Astrocyte of the spinal cord (primary cell): Measurements from ENCODE around the gene COPS7A.
A peak's percentile ranks its signal among the peaks of the same experiment; 100 is the strongest.

Experiments used
- DNase-seq: peaks from one replicate; pipeline ENCODE4 v3.0.0; 2011; ENCODE audit warnings: low read depth, low spot score
- H3K4me3 ChIP-seq: 2 replicates; pipeline ENCODE4 v1.5.1; 2011; ENCODE audit warnings: low read depth, mild to moderate bottlenecking, low read length, moderate library complexity
- CTCF ChIP-seq: IDR thresholded peaks from 2 replicates; pipeline ENCODE4 v1.5.1; 2012; ENCODE audit warnings: low read depth, mild to moderate bottlenecking, low read length, inconsistent platforms
- in situ Hi-C: cut with HindIII; loops from 2 replicates; pipeline ENCODE4 v1.10.0; 2017; ENCODE audit warnings: low sequenced_read_pairs

COPS7A gene

DNA sequence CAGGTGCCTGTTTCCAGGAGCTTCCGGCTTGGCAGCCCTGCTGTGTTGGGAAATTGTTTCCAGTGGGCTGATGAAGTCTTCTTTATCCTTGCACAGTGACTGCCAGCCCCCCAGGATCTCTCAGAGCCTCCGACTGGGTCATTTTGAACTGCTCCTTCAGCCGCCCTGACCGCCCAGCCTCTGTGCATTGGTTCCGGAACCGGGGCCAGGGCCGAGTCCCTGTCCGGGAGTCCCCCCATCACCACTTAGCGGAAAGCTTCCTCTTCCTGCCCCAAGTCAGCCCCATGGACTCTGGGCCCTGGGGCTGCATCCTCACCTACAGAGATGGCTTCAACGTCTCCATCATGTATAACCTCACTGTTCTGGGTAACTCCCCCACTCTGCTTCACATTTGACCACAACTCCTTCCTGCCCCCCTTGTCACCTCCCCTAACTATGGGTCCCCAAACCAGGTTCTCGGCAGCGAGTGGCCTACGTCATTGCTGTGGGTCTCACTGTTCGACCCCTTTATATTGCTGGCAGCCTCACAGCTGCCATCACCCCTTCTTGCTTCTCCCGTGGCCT is 50.7 kb downstream of the COPS7A start:
- no peak for DNase-seq
- in situ Hi-C loops: no loop called here
- TF ChIP-seq CTCF: no peak
- H3K4me3 ChIP-seq: no peak overlapping the region

DNA sequence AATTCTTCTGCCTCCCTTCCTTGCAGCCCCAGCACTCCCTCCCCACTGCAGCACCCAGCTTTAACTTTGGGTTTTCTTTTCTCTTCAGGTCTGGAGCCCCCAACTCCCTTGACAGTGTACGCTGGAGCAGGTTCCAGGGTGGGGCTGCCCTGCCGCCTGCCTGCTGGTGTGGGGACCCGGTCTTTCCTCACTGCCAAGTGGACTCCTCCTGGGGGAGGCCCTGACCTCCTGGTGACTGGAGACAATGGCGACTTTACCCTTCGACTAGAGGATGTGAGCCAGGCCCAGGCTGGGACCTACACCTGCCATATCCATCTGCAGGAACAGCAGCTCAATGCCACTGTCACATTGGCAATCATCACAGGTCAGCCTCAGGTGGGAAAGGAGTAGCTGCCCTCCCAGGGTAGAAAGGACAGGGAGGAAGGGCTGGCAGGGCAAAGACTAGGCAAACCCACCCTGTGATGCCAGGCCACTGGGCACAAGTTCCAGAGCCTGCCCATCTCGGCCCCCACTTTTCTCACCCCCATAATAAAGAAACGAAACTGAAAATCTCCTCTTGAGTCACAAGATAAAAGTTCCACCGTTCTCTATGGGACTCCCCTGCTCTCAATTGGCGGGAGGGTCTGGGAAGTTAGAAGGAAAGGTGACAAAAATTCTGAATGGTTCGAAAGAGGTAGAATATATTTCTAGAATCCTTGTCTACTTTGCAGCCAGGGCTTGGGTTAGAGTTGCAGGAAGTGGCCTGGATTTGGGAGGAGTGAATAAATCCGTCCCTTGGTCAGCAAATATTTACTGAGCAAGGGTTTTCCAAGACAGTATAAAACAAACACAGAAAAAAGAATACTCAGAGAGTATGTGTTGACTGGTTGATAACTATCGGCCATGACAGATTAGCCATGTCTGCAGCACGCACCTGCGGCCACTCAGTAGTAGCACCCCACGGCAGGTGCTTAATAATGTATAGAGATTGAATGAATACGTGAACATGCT is 51.6 kb downstream of the COPS7A start:
- no peak for DNase-seq
- TF ChIP-seq CTCF: no peak
- H3K4me3 ChIP-seq: no peak overlapping the region
- in situ Hi-C loops: no loop called here

DNA sequence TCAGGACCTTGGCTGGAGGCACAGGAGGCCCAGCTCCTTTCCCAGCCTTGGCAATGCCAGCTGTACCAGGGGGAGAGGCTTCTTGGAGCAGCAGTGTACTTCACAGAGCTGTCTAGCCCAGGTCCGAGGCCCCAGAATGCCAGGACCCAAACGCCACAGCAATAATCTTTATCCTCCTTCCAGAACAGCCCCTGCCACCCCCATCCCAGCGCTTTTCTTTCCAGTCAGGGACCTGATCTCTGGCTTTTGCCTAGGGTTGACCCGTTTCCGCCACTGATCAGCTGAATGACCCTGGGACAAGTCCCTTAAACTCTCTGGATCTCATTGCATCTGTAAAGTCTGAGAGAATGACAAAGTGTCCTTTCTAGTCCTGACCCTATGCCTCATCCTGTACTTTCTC is 53.5 kb downstream of the COPS7A start:
- in situ Hi-C loops: no loop called here
- no peak for DNase-seq
- TF ChIP-seq CTCF: no peak
- H3K4me3 ChIP-seq: no peak overlapping the region

GRCh38 chr12:6778217-6778573 is 54.3 kb downstream of the COPS7A start:
- peak overlapping the region; percentile 34 for H3K4me3 ChIP-seq

DNA sequence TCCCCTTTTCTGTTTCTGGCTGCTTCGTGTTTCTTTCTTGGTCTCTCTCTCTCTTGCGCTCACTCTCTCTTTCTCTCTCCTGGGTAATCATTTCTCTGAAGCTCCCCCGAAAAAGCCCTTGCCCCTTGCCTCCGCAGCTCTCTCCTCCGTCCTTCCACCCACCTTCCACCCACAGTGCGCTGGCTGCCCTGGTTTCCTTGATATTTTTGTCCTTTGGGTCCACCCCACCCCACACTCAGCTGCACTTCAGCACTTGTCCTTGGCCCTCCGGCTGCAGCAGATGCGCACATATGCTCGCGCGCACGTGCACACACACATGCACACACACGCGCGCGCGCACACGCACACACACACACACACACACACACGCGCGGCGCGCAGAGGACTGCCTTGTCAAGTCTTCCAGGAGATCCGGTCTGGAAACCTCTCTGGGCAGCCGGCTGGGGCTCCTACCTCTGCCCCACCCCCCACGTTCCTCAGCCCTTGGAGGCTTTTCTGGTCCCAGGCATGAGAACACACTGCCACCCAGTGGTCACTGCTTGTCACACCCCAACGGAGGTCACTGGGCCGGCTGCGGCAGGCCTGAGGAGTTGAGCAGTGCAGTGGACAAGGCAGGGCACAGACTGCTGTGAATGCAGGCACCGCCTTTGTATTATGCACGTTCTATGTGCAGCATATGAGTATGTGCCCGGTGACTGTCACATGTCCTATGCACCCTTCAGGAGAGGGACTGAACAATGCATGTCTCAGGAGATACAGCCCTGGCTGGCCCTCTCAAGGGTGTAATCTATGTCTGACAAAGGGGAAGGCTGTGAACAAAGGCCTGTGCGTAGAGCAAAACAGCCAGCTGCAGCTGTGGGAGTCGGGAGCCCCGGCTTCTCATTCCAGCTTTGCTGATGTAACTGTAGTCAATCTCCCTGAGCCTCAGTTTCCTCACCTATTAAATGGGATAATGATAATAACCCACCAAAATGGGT is 55.0 kb downstream of the COPS7A start:
- peak; percentile 93 for DNase-seq
- in situ Hi-C loops: no loop called here
- TF ChIP-seq CTCF: peak; percentile 93
- peak overlapping the region; percentile 34 for H3K4me3 ChIP-seq

More at GRCh38 chr12:6778217-6778573, 54.3 kb downstream of the COPS7A start:
- DNase-seq: no peak
- in situ Hi-C loops: no loop called here
- TF ChIP-seq CTCF: no peak
